ENCODE data around the gene SEC14L1.

The SEC14L1 gene

DNA sequence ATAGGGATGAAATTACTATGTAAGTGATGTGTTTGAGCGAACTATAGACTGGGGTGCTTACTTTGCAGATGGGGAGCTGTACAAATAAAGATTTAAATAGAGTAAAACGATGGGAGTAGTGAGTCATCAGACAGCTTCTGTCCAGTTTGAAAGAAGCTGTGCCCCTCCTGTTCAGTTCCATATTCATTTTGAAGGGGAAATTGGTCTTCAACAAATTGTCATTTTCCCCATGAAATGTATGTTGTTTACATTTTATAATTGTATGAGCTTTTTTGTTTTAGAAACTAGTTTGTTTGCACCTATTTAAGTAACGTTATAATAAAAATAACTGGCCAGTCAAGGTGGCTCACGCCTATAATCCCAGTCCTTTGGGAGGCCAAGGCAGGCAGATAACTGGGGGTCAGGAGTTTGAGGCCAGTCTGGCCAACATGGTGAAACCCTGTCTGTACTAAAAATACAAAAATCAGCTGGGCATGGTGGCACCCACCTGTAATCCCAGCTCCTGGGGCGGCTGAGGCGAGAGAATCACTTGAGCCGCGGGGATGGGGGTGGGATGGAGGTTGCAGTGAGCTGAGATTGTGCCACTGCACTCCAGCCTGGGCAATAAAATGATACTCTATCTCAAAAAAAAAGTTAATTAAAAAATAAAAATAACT, 20.2 kb downstream of the SEC14L1 start:
- DNase-seq (ENCODE audit: low read depth in 2 of 2, low spot score in 1 of 2): no peak

GRCh38 chr17:77161953-77162352, 21.2 kb downstream of the SEC14L1 start:
- no peak for DNase-seq (ENCODE audit: low read depth in 2 of 2, low spot score in 1 of 2)

DNA sequence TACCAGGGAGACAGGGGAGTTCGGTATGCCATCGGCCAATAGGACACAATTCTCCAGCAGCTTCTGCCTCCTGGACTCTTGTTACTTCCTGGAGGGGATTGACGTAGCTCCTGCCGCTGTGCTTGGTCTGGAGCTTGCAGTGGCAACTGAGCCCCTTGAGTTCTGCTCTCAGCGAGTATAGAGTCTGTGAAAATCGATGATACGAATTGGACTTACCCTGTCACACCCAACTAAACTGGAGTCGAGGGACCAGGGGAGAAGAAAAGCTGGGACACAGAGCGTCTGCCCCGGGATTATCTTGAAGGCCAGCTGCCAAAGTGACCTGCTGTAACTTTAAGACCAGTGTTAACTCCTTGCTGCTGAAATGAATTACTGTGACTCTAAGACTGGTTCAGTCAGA, 22.2 kb downstream of the SEC14L1 start:
- DNase-seq (ENCODE audit: low read depth in 2 of 2, low spot score in 1 of 2): no peak

DNA sequence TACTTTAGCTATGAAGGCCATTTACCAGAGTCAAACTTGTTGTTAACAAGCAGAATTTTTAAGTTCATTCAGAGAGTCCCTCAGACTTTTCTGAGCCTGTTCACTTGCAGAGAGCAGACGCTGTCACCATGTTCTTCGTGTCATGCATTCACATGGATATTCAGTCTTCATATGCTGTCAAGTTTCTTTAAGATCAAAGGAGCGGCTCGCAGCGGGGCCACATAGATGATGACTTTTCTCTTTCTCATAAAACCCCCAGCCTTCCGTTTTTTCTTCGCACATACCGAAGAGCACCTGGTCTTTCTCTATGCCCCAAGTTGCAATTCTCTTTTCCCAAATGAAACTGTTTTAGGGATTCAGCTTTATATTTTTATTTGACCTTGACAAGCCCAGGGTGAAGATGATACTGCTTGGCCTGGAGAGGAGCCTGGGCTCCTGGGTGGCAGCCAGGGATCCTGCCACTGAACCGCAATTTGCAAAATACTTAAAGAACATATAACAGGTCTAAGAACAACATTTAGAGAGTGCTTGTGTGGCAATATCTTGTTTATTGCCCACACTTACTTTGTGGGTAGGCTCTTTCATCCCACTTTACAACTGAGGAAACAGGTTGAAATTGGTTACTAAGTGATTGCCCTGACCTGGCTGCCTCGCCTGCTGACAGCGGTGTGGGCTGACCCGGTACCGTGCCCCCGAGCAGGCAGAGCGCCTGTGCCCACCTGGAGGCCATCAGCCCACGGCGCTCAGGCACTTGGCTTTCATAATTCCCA, 22.9 kb downstream of the SEC14L1 start:
- DNase-seq (ENCODE audit: low read depth in 2 of 2, low spot score in 1 of 2): no peak

DNA sequence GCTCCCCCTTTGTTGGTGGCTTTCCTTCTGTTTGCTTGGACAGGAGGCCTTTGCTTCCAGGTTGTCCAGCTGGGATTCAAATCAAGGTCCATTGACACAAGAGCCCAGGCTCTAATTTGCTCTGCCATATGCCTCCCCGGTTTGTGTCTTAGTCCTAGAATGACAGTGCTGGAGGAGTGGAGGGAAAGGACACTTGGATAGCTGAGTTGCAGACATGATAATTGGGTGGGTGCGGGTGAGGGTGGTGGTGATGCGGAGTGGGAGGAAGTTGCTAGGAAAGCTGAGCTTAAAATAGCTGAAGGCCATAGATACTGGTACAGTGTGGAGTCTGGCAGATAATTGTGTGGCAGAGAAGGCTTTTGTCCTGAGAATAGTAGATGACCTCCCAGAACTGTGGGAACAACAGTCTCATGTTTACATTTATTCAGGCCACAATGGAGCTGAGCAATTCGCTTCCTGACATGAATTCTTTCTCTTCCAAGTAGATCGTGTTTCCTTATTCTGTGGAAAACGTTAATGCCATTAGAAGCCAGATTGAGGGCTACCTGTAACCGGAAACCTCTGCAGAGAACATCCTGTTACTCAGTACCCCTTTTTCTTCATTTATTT, 23.8 kb downstream of the SEC14L1 start:
- no peak for DNase-seq (ENCODE audit: low read depth in 2 of 2, low spot score in 1 of 2)

DNA sequence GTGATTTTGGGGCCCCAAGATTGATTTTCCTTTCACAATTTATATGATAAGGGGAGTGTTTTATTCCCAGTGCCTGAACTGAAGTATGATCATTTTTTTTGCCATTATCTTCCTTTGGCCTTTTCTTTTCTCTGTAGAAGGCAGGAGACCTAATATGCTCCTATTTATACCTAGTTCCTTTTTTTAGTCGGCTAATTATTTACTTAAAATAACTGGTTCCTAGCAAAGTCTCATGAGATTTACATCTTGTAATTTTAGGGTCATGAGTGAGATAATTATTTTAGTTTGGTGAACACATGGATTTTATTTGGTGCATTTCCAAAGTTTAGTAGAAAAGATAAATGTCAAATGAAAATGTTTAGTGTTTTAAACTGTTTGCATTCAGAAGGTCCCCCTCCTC, 24.8 kb downstream of the SEC14L1 start:
- DNase-seq (ENCODE audit: low read depth in 2 of 2, low spot score in 1 of 2): no peak

- no peak for DNase-seq (ENCODE audit: low read depth in 2 of 2, low spot score in 1 of 2)
These were observed 26.9 kb downstream of the SEC14L1 start for GRCh38 chr17:77167472-77168306.

GRCh38 chr17:77173104-77173503, 32.3 kb downstream of the SEC14L1 start:
- DNase-seq (ENCODE audit: low read depth in 2 of 2, low spot score in 1 of 2): no peak

DNA sequence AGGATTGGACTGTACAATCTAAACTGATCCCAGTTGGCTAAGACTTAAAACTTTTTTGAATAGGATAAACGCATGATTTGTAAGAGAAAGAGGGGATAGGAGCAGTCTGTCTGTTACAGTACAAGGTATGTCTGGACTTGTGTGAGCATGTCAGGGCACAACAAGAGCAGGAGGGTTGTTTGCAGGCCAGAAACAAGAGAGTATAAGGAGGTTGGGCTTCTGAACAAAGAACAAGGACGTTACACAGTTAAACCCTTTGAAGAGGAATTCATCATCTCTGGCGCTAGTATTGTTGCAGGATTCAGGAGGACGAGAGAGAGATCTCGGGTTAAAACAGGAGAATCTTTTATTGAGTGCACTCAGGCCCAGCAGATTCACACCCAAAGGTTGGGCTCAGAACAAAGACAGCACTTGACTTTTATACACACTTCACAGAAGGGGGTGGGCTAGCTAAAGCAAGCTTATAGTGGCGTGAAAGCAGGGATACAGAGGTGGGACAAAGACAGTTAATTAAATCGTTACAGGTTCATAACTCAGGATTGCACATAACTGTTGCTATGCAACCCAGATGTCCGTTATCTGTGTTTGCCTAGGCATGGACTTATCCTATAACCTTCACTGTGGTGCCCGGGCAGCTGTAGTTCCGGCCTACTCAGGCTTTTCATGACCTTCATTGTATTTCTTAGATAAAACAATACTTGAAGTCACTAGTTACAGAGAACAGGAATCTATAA, 34.3 kb downstream of the SEC14L1 start:
- DNase-seq (ENCODE audit: low read depth in 2 of 2, low spot score in 1 of 2): no peak

DNA sequence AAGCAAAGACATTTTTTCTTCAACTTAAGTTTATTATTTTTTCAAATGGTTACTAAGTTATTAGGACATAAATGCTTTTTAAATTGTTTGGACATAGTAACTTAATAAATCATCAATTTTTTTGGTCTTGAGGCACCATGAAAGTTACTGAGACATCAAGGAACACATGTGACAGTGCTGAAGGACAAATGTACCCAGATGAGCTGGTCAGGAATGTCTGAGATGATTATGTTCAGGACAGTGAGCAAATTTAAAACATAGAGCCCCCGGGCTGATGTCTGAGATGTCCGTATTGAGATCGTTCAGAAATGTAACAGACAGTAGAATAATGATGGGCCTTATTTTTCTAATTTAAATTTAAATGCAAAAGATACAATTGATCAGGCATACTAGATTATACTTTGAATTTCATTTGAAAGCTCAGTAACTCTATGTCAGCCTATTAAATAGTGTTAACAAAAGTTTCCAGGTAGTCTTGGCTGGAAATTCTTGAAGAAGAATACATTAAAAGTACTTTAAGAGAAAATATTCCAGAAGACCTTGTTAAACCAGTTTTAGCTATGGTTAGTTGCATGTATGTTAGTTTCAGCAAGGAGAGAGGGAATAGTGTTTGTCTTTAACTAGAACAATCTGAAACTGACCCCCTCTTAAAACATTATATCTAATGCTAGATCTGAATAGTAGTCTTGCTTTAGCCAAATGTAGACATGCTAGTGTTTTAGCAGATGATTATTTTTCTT, 36.4 kb downstream of the SEC14L1 start:
- no peak for DNase-seq (ENCODE audit: low read depth in 2 of 2, low spot score in 1 of 2)

DNA sequence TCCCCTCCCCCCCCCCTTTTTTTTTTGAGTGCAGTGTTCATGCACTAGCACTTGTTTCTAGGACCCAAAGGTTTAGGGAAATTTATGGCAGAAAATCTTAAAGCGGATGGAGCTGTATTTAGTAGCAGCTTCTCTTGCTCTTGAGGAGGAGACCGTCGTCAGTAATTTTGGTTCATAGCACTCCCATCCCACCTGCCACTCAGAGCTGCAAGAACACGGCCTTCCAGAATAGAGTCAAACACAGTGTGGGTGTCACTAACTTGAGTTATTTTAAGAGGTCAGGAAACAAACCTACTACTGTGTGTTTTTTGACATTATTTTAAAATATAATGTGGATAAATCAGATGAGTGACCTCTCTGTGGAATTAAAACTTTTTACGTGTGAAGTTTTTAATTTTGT, 37.3 kb downstream of the SEC14L1 start:
- DNase-seq (ENCODE audit: low read depth in 2 of 2, low spot score in 1 of 2): no peak

DNA sequence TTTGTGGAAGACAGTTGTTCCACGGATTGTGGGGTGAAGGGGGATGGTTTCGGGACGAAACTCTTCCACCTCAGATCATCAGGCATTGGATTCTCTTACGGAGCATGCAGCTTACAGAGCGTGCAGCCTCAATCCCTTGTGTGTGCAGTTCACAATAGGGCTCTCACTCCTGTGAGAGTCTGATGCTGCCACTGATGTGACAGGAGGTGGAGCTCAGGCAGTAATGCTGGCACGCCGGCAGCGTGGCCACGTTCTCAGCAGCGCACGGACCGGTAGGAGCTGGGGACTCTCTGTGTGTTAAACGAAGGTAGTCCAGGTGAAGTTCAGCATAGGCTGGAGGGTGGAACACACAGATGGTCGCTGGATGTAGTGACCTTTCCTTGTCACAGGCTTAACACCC, 37.8 kb downstream of the SEC14L1 start:
- DNase-seq (ENCODE audit: low read depth in 2 of 2, low spot score in 1 of 2): no peak

- no peak for DNase-seq (ENCODE audit: low read depth in 2 of 2, low spot score in 1 of 2)
These were observed 40.0 kb downstream of the SEC14L1 start for GRCh38 chr17:77180503-77181357.

GRCh38 chr17:77182205-77183172, 41.7 kb downstream of the SEC14L1 start:
- no peak for DNase-seq (ENCODE audit: low read depth in 2 of 2, low spot score in 1 of 2)

DNA sequence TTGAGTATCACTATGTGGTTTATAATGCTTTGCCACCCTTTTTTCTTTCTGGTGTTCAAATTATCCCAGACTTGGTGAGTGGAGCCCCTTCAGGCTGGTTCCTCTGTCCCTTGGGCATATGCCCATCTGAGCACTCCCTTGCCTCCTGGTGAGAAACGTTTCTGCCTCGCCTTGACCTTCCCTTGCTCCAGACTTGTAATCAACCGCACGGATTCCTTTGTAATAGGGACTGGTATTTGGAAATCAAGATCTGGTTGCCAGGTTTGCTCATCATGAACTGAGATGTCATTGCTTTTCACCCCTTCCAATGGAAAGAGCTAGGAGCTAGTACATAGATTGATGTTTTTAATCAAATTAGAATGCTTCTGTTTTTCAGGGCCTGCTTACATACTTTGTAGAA, 43.7 kb downstream of the SEC14L1 start:
- DNase-seq (ENCODE audit: low read depth in 2 of 2, low spot score in 1 of 2): no peak

DNA sequence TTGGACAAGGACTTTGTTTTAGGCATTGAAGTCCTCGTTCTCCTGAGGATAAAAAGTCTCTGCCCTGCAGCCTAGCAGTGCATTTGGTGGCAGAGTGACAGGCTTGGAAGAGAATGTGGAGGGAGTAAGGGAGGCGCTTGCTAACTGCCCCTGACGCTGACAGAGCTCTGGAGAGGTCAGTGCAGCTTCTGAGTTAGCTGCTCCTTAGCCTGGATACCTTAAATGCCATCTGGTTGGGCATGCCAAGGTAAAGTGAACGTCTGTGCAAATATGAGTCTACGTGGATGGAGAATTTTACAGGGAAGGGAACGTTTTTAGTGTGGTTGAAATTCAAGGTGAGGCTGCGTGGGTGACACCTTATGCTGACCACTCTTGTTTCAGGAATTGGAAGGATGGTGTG, 44.4 kb downstream of the SEC14L1 start:
- no peak for DNase-seq (ENCODE audit: low read depth in 2 of 2, low spot score in 1 of 2)

DNA sequence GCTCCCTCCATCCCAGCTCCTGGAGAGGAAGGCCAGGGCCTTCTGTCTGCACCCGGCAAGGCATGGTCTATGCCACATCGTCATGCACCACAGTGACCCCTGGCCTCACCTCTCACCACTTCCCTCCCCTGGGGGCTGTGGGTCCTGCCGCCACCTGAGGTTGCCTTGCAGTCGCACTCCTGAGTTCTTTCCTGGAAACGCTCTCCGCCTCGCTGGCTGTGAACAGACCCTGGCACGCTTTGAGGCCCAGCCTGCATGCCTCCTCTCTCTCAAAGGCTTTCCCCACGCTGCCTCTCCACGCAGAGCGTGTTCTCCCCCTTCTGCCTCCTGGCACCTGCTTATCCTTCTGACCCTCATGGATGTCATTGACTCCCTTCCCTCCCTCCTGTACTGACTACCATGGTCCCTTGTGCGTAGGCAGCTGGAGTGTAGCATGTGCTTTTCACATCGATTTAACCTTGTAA, 45.4 kb downstream of the SEC14L1 start:
- DNase-seq (ENCODE audit: low read depth in 2 of 2, low spot score in 1 of 2): no peak

All from stimulated activated CD8-positive, alpha-beta memory T cell treated with anti-CD3 and anti-CD28 coated beads, Interleukin-4, amount 100 ng/mL, for 4 hours (primary cell).